ENCODE data around the gene STRC. TPM values are rescaled to one million over a fixed set of nuclear protein-coding genes. Genes with fewer than 3 reads are reported as not detected.

STRC gene
- total RNA-seq, 2 experiments from 2014 or later, result 2.1 to 2.6 TPM

Other genes starting within 250 kb of the STRC start
- gene ZSCAN29, start 247.8 kb downstream of the STRC start, total RNA-seq, result 10 to 100 TPM; 34.0 to 36.1 TPM
- 10 to 100 TPM; 33.4 to 34.5 TPM for gene TUBGCP4, start 247.7 kb downstream of the STRC start, total RNA-seq
- 10 to 100 TPM; 27.1 to 27.5 TPM for gene TP53BP1, start 125.6 kb downstream of the STRC start, total RNA-seq
- gene MAP1A, start 101.2 kb downstream of the STRC start, total RNA-seq, result 1 to 10 TPM; 3.4 to 3.5 TPM
- 10 to 100 TPM; 30.7 to 36.8 TPM for gene PPIP5K1, start 28.6 kb downstream of the STRC start, total RNA-seq
- not detected for gene CKMT1B, start 24.8 kb downstream of the STRC start, total RNA-seq
- 1 to 10 TPM; 2.0 to 2.2 TPM for gene CATSPER2, start 30.0 kb upstream of the STRC start, total RNA-seq
- gene CKMT1A, start 75.1 kb upstream of the STRC start, total RNA-seq, result not detected
- gene PDIA3, start 127.6 kb upstream of the STRC start, total RNA-seq, result 100 to 1,000 TPM; 217 to 225 TPM
- 1 to 10 TPM; 4.6 to 4.9 TPM for gene ELL3, start 158.2 kb upstream of the STRC start, total RNA-seq
- 100 to 1,000 TPM; 926 to 987 TPM for gene SERF2, start 173.5 kb upstream of the STRC start, total RNA-seq
- under 1 TPM; 0.14 to 0.17 TPM for gene SERINC4, start 181.4 kb upstream of the STRC start, total RNA-seq
- 10 to 100 TPM; 17.2 to 18.3 TPM for gene HYPK, start 181.8 kb upstream of the STRC start, total RNA-seq
- 10 to 100 TPM; 33.6 to 35.3 TPM for gene MFAP1, start 205.9 kb upstream of the STRC start, total RNA-seq
- gene WDR76, start 208.2 kb upstream of the STRC start, total RNA-seq, result 10 to 100 TPM; 68.3 to 71.4 TPM